Duodenal mucosa (tissue), 2 donors: ENCODE results near the gene CDC25B.

Experiments used
- H3K27ac ChIP-seq: one replicate; pipeline ENCODE4 v1.7.0; 2013; ENCODE audit warnings: low read depth, low read length
- H3K27me3 ChIP-seq, 2 donors: one replicate each; pipeline ENCODE4 v1.7.0; 2013; ENCODE audit warnings: low read length in 2 of 2, control low read depth in 1 of 2; ENCODE audit not compliant: insufficient read depth in 2 of 2, control insufficient read depth in 1 of 2
- H3K36me3 ChIP-seq, 2 donors: one replicate each; pipeline ENCODE4 v1.7.0; 2013; ENCODE audit warnings: low read length in 2 of 2, control low read depth in 1 of 2; ENCODE audit not compliant: insufficient read depth in 2 of 2, control insufficient read depth in 1 of 2
- H3K4me1 ChIP-seq, 2 donors: one replicate each; pipeline ENCODE4 v1.7.0; 2013; ENCODE audit warnings: low read length in 2 of 2, control low read depth in 1 of 2; ENCODE audit not compliant: insufficient read depth in 2 of 2, control insufficient read depth in 1 of 2
- H3K4me3 ChIP-seq, 2 donors: one replicate each; pipeline ENCODE4 v1.7.0; 2013; ENCODE audit warnings: low read length in 2 of 2, low read depth in 1 of 2
- H3K9ac ChIP-seq, 2 donors: one replicate each; pipeline ENCODE4 v1.7.0; 2013; ENCODE audit warnings: low read length in 2 of 2, low read depth in 1 of 2
- H3K9me3 ChIP-seq, 2 donors: one replicate each; pipeline ENCODE4 v1.7.0; 2013; ENCODE audit warnings: low read length in 2 of 2, control low read depth in 1 of 2; ENCODE audit not compliant: control insufficient read depth in 1 of 2

CDC25B gene

DNA sequence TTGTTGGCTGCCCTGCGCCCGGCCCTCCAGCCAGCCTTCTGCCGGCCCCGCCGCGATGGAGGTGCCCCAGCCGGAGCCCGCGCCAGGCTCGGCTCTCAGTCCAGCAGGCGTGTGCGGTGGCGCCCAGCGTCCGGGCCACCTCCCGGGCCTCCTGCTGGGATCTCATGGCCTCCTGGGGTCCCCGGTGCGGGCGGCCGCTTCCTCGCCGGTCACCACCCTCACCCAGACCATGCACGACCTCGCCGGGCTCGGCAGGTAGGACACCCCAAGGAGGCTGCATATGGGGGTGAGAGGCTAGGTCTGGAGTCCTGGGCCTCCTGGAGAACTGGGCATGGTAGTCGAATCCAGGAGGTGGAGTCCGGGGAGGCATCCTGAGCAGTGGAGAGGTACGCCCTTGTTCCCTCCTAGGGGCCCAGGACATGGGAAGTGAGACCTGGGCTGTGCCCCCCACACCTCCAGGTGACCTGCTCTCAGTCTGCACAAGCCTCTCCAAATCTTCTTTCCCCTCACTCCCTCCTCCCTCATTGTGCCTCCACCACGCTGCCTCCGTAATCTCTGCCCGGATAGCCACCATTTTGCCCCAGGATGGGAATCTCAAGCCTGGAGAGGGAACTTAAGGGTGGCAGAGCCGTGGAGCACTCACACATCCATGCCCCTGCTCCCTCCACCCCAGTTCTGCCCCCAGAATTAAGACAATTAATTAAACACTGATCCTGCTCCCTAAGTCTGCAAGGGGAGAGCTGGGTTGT, 541 bp downstream of the CDC25B start:
- H3K36me3 ChIP-seq = peaks cover 15 to 16% of the 10 kb centered on the region in 2 donors
- peak overlapping the region; percentile 62 to 70 for H3K9ac ChIP-seq
- H3K9me3 ChIP-seq = no peaks in the 10 kb centered on the region
- no peak overlapping the region for H3K27ac ChIP-seq
- peak overlapping the region; percentile 84 to 89 for H3K4me3 ChIP-seq
- peaks cover 38 to 46% of the 10 kb centered on the region in 2 donors for H3K4me1 ChIP-seq
- H3K27me3 ChIP-seq = no peaks in the 10 kb centered on the region

DNA sequence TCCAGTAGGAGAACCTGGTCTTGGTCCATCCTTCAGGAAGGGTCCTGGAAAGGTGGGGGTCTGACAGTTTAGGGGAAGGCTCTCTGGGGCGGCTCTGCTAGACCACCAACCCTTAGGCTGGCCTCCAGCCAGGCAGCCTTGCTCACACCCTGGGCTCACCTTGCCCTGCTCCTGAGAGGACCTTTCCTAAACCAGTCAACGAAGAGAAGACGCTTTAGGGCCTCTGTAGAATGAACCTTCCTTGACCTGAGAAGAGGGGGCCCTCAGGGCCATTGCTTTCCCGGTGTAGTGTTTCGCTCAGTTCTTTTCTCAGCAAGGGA, 1.1 kb downstream of the CDC25B start:
- peaks cover 17 to 20% of the 10 kb centered on the region in 2 donors for H3K36me3 ChIP-seq
- peak overlapping the region; percentile 62 to 70 for H3K9ac ChIP-seq
- H3K4me1 ChIP-seq = peaks cover 38 to 46% of the 10 kb centered on the region in 2 donors
- H3K27ac ChIP-seq = peak overlapping the region; percentile 53
- H3K9me3 ChIP-seq = no peaks in the 10 kb centered on the region
- H3K27me3 ChIP-seq = no peaks in the 10 kb centered on the region
- peak overlapping the region; percentile 84 to 89 for H3K4me3 ChIP-seq

DNA sequence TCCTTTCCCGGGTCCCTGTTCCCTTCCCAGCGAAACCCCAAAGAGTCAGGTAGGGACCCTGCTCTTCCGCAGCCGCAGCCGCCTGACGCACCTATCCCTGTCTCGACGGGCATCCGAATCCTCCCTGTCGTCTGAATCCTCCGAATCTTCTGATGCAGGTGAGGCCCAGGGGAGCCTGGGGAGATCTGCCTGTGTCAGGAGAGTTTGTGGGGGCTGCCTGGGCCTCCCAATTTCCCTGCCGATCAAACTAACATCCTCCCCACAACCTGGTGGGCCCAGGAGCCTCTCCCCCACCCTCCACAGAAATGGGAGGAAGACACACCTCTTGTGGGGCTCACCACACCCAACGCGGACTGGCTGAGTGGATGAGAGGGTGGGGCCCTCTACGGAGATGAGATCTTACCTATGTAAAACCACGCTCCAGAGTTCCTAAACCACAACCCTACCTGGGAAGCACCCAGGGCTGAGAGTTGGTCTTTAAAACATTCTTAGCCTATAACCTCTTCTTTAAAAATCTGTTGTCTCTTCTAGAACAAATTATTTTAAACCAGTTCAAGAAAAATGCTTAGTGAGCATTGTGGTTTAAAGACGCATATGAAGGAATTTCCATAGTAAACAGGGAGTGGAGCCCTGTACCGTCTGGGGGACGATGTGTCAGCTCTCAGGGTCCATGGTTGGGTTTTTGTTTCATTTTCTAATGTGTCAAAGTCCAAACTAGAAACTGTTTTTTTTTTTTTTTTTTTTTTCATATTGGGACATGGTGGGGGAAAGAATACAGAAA, 1.7 kb downstream of the CDC25B start:
- peak overlapping the region; percentile 62 to 70 for H3K9ac ChIP-seq
- H3K36me3 ChIP-seq = peaks cover 21 to 26% of the 10 kb centered on the region in 2 donors
- H3K9me3 ChIP-seq = no peaks in the 10 kb centered on the region
- peaks cover 38 to 46% of the 10 kb centered on the region in 2 donors for H3K4me1 ChIP-seq
- peak overlapping the region; percentile 84 to 89 for H3K4me3 ChIP-seq
- H3K27ac ChIP-seq = peak overlapping the region; percentile 53
- no peaks in the 10 kb centered on the region for H3K27me3 ChIP-seq

DNA sequence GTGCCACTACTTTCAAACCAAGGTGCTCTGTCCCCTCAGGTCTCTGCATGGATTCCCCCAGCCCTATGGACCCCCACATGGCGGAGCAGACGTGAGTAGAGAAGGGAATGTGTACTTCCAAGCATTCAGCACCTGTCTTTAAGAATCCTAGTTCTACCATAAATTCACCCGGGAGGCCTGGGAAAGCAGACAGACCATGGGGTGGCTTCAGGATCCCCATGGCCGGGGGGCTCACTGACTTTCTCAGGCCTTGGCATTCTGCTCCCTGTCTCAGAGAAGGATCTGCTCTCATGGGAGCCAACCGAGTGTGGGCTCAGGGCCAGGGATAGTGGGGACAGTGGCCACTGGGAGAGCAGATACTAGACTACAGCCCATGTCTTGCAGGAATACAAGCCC, 2.3 kb downstream of the CDC25B start:
- Histone ChIP-seq H3K27me3 (no peaks in the 10 kb centered on the region), H3K9me3 (no peaks in the 10 kb centered on the region), H3K4me1 (peaks cover 38 to 46% of the 10 kb centered on the region in 2 donors), H3K27ac (peak overlapping the region; percentile 23), H3K9ac (peak overlapping the region; percentile 15 to 62), H3K36me3 (peaks cover 27 to 32% of the 10 kb centered on the region in 2 donors), H3K4me3 (peak overlapping the region; percentile 40 to 89)

DNA sequence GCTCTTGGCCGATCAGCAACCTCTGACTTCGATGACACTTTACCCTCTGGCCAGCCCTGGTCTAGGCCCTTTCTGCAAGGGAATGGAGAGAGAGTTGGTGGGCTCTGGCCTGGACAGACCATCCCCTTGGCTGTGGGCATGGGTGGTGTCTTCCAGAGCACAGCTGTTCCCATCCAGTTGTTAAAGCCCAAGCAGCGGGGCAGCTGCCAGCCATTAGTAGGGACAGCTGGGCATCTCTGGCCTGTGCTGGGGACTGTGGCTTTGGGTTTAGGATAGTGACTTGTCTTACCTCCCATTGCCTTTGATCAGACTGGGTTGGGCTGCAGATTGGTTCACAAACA, 2.8 kb downstream of the CDC25B start:
- peaks cover 38 to 46% of the 10 kb centered on the region in 2 donors for H3K4me1 ChIP-seq
- H3K27ac ChIP-seq = no peak overlapping the region
- H3K9ac ChIP-seq = no peak overlapping the region
- peaks cover 29 to 37% of the 10 kb centered on the region in 2 donors for H3K36me3 ChIP-seq
- no peak overlapping the region for H3K4me3 ChIP-seq
- H3K9me3 ChIP-seq = no peaks in the 10 kb centered on the region
- no peaks in the 10 kb centered on the region for H3K27me3 ChIP-seq

DNA sequence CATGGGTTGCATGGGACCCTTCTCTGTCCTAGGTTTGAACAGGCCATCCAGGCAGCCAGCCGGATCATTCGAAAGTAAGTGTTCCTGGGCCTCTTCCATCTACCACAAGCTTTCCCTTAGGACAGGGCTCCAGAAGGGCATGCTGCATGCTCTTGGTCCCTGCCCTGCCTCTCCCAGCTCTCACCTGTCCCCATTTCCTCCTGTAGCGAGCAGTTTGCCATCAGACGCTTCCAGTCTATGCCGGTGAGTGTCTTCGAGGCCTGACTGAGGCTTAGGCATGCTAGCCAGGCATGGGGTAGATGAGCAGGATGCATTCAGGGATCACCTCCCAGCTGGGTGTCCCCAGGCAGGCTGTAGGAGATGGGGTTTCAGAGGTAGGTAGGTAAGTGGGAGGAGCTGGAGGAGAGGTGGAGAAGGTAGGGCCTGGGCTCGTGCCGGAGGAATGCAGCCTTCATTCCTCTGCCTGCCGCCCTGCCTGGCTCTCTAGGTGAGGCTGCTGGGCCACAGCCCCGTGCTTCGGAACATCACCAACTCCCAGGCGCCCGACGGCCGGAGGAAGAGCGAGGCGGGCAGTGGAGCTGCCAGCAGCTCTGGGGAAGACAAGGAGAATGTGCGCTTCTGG, 4.3 kb downstream of the CDC25B start:
- no peak overlapping the region for H3K9ac ChIP-seq
- H3K4me3 ChIP-seq = no peak overlapping the region
- peaks cover 39 to 45% of the 10 kb centered on the region in 2 donors for H3K4me1 ChIP-seq
- no peak overlapping the region for H3K27ac ChIP-seq
- H3K36me3 ChIP-seq = peaks cover 34 to 50% of the 10 kb centered on the region in 2 donors
- H3K9me3 ChIP-seq = no peaks in the 10 kb centered on the region
- H3K27me3 ChIP-seq = no peaks in the 10 kb centered on the region

DNA sequence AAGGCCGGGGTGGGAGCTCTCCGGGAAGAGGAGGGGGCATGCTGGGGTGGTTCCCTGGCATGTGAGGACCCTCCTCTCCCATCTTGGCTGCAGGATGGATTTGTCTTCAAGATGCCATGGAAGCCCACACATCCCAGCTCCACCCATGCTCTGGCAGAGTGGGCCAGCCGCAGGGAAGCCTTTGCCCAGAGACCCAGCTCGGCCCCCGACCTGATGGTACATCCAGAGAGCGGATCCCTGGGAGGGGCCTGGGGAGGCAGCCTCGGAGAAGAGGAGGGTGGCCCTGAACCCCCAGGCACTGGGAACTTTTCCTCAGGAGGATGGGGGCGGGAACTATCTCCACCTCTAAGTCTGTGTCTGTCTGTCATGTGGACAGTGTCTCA, 4.8 kb downstream of the CDC25B start:
- H3K9ac ChIP-seq = no peak overlapping the region
- H3K27me3 ChIP-seq = no peaks in the 10 kb centered on the region
- no peak overlapping the region for H3K4me3 ChIP-seq
- H3K27ac ChIP-seq = no peak overlapping the region
- H3K9me3 ChIP-seq = no peaks in the 10 kb centered on the region
- peaks cover 44% of the 10 kb centered on the region in 2 donors for H3K4me1 ChIP-seq
- H3K36me3 ChIP-seq = peaks cover 34 to 50% of the 10 kb centered on the region in 2 donors

DNA sequence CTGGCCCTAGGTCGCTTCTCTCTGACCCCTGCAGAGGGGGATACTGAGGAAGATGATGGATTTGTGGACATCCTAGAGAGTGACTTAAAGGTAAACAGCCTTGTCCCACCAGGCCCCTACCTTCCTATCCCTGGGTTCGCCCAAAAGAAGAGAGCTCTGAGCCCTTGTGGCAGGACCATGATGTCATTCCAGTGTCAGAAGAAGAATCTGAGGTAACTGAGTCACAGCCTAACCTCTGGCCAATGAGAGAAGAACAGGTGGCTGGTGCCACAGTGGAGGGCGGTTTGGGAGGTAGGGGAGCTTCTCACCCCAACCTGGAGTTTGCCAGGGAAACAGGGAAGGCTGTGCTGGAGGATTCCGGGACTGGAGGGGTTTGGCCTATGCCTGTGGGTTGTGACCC, 5.2 kb downstream of the CDC25B start:
- Histone ChIP-seq H3K4me1 (peaks cover 48% of the 10 kb centered on the region in 2 donors), H3K27me3 (no peaks in the 10 kb centered on the region), H3K27ac (no peak overlapping the region), H3K9me3 (no peaks in the 10 kb centered on the region), H3K9ac (no peak overlapping the region), H3K4me3 (no peak overlapping the region), H3K36me3 (peaks cover 34 to 50% of the 10 kb centered on the region in 2 donors)

DNA sequence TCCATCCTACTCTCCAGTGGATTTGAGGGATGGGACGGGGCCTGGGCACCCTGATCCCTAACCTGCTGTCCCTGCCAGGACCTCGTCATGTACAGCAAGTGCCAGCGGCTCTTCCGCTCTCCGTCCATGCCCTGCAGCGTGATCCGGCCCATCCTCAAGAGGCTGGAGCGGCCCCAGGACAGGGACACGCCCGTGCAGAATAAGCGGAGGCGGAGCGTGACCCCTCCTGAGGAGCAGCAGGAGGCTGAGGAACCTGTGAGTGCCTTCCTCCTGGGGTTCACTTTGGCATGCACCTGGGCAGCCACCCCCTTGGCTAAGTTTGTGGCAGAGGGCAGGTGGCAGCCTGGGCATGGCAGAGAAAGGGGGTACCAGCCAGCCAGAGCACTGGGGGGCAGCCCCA, 5.7 kb downstream of the CDC25B start:
- Histone ChIP-seq H3K9ac (no peak overlapping the region), H3K27me3 (no peaks in the 10 kb centered on the region), H3K9me3 (no peaks in the 10 kb centered on the region), H3K4me1 (peaks cover 47 to 49% of the 10 kb centered on the region in 2 donors), H3K27ac (no peak overlapping the region), H3K4me3 (no peak overlapping the region), H3K36me3 (peaks cover 34 to 50% of the 10 kb centered on the region in 2 donors)
